Measurements from ENCODE around the gene FBXL13.
"Not testable (repeated sequence)": the region's sequence is repeated elsewhere in the genome, so short reads cannot be mapped to it uniquely, and the experiment has no call there.

The FBXL13 gene

DNA sequence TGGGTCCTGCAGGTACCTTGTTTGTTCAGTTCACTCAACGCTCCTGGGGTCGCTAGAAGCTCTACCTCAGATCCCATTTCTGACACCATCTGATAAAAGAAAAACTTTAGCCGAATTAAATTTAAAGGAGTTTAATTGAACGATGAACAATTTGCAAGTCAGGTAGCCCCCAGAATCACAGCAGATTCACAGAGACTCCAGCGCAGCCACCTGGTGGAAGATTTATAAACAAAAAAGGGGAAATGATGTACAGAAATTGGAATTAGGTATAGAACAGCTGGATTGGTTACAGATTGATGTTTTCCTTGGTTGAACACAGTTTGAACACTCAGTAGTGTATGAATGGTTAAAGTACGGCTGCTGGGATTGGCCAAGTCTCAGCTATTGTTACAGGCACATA, 23.1 kb downstream of the FBXL13 start:
- TF ChIP-seq, protein P1, sequence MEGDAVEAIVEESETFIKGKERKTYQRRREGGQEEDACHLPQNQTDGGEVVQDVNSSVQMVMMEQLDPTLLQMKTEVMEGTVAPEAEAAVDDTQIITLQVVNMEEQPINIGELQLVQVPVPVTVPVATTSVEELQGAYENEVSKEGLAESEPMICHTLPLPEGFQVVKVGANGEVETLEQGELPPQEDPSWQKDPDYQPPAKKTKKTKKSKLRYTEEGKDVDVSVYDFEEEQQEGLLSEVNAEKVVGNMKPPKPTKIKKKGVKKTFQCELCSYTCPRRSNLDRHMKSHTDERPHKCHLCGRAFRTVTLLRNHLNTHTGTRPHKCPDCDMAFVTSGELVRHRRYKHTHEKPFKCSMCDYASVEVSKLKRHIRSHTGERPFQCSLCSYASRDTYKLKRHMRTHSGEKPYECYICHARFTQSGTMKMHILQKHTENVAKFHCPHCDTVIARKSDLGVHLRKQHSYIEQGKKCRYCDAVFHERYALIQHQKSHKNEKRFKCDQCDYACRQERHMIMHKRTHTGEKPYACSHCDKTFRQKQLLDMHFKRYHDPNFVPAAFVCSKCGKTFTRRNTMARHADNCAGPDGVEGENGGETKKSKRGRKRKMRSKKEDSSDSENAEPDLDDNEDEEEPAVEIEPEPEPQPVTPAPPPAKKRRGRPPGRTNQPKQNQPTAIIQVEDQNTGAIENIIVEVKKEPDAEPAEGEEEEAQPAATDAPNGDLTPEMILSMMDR (conservative IDR thresholded peaks at IDR 0.05; ENCODE audit: low read length) = no peak

DNA sequence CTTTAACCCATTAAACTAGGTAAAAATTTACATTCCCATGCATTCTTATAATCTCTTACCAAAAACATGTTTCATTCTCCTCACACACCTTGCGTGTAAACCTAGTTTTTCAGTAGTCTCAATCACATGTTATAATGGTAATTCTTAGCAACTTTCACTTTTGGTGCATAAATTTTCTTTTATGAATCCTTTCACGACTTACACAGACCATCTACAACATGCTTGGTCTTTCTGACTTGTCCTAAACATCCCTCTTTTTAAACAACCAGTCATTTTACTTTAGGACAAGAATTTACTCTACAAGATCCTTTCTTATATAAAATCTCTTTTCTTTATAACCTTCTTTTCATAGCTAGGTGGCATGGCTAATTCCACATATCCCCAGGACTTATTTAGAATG, 25.8 kb downstream of the FBXL13 start:
- H3K4me3 ChIP-seq (ENCODE audit: low read length) = no peak overlapping the region
- no peak for DNase-seq (ENCODE audit: low read depth)
- TF ChIP-seq, protein P1 (conservative IDR thresholded peaks at IDR 0.05; ENCODE audit: low read length) = no peak

More for the DNA sequence above, 23.1 kb downstream of the FBXL13 start:
- no peak overlapping the region for H3K4me3 ChIP-seq (ENCODE audit: low read length)
- DNase-seq (ENCODE audit: low read depth) = no peak

DNA sequence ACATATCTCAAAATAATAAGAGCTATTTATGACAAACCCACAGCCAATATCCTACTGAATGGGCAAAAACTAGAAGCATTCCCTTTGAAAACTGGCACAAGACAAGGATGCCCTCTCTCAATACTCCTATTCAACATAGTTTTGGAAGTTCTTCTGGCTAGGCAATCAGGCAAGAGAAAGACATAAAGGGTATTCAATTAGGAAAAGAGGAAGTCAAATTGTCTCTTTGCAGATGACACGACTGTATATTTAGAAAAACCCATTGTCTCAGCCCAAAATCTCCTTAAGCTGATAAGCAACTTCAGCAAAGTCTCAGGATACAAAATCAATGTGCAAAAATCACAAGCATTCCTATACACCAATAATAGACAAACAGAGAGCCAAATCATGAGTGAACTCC, 32.8 kb downstream of the FBXL13 start:
- not testable (repeated sequence) for DNase-seq (ENCODE audit: low read depth)

GRCh38 chr7:103037823-103038739, 36.5 kb downstream of the FBXL13 start:
- DNase-seq (ENCODE audit: low read depth) = not testable (repeated sequence)

More for the DNA sequence above, 32.8 kb downstream of the FBXL13 start:
- not testable (repeated sequence) for H3K4me3 ChIP-seq (ENCODE audit: low read length)

DNA sequence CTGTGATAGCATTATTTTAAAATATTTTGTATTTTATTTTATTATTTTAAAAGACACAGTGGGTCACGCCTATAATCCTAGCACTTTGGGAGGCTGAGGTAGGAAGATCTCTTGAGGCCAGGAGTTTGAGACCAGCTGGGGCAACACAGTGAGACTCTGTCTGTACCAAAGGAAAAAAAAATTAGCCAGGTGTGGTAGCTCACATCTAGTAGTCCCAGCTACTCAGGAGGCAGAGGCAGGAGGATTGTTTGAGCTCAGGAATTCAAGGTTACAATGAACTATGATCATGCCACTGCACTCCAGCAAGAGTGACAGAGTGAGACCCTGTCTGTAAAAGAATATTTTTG, 37.1 kb downstream of the FBXL13 start:
- H3K4me3 ChIP-seq (ENCODE audit: low read length) = no peak overlapping the region
- DNase-seq (ENCODE audit: low read depth) = no peak
- TF ChIP-seq, protein P1 (conservative IDR thresholded peaks at IDR 0.05; ENCODE audit: low read length) = no peak

More at GRCh38 chr7:103037823-103038739, 36.5 kb downstream of the FBXL13 start:
- not testable (repeated sequence) for H3K4me3 ChIP-seq (ENCODE audit: low read length)

DNA sequence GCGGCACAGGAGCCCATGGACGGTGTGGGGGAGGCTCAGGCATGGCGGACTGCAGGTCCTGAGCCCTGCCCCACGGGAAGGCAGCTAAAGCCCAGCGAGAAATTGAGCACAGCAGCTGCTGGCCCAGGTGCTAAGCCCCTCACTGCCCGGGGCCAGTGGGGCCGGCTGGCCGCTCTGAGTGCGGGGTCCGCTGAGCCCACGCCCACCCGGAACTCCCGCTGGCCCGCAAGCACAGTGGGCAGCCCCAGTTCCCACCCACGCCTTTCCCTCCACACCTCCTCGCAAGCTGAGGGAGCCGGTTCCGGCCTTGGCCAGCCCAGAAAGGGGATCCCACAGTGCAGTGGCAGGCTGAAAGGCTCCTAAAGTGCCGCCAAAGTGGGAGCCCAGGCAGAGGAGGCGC, 40.3 kb downstream of the FBXL13 start:
- H3K4me3 ChIP-seq (ENCODE audit: low read length); DNase-seq (ENCODE audit: low read depth): not testable (repeated sequence)

GRCh38 chr7:103031781-103032180, 42.8 kb downstream of the FBXL13 start:
- peak; percentile 1 for DNase-seq (ENCODE audit: low read depth)
- no peak overlapping the region for H3K4me3 ChIP-seq (ENCODE audit: low read length)
- TF ChIP-seq, protein P1 (conservative IDR thresholded peaks at IDR 0.05; ENCODE audit: low read length) = no peak

GRCh38 chr7:103031024-103031423, 43.6 kb downstream of the FBXL13 start:
- DNase-seq (ENCODE audit: low read depth) = no peak
- TF ChIP-seq, protein P1 (conservative IDR thresholded peaks at IDR 0.05; ENCODE audit: low read length) = no peak
- no peak overlapping the region for H3K4me3 ChIP-seq (ENCODE audit: low read length)
